Gastroesophageal sphincter (tissue), 3 donors: ENCODE measurements around the gene C10orf71.

ENCODE experiments used
- POLR2A ChIP-seq, 2 donors: fragments of 450-650 bp; IDR thresholded peaks; one replicate each; pipeline ENCODE4 v1.6.1; 2017; ENCODE audit warnings: antibody characterized with exemption in 2 of 2, mild to moderate bottlenecking in 2 of 2, moderate library complexity in 1 of 2
- POLR2AphosphoS5 ChIP-seq: sonication (generic); formaldehyde crosslinking; IDR thresholded peaks from one replicate; pipeline ENCODE4 v1.6.1; 2017; ENCODE audit warnings: antibody characterized with exemption
- TF ChIP-seq, protein P1 (sequence below), 4 experiments: fragments of 200-600 bp in 2 of 4; fragments of 450-650 bp in 2 of 4; sonication (generic) in 1 of 4; IDR thresholded peaks; one replicate each; pipeline ENCODE4 v1.5.1; 2017 to 2019; ENCODE audit warnings: antibody characterized with exemption in 4 of 4, mild to moderate bottlenecking in 2 of 4, moderate library complexity in 2 of 4

DNA sequence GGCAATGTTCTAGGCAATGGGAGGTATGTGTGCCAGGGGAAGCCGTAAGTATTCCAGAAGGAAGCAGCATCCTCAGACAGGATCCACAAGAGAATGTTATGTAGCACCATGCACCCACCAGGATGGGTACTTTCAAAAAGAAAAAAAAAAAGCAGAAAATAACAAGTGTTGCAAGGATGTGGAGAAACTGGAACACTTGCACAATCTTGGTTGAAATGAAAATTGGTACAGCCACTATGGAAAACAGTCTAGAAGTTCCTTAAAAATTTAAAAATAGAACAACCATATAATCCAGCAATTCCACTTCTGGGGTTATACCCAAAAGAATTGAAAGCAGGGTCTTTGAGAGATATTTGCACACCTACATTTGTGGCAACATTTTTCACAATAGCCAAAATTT is 20.2 kb downstream of the C10orf71 start:
- TF ChIP-seq, protein P1, sequence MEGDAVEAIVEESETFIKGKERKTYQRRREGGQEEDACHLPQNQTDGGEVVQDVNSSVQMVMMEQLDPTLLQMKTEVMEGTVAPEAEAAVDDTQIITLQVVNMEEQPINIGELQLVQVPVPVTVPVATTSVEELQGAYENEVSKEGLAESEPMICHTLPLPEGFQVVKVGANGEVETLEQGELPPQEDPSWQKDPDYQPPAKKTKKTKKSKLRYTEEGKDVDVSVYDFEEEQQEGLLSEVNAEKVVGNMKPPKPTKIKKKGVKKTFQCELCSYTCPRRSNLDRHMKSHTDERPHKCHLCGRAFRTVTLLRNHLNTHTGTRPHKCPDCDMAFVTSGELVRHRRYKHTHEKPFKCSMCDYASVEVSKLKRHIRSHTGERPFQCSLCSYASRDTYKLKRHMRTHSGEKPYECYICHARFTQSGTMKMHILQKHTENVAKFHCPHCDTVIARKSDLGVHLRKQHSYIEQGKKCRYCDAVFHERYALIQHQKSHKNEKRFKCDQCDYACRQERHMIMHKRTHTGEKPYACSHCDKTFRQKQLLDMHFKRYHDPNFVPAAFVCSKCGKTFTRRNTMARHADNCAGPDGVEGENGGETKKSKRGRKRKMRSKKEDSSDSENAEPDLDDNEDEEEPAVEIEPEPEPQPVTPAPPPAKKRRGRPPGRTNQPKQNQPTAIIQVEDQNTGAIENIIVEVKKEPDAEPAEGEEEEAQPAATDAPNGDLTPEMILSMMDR (IDR thresholded peaks at IDR 0.05), result no peak
- no peak for TF ChIP-seq POLR2A (IDR thresholded peaks at IDR 0.05)
- no peak for TF ChIP-seq POLR2AphosphoS5
